CD4-positive, alpha-beta T cell (primary cell): Measurements from ENCODE around the gene ARHGAP26. TPM values are rescaled to one million over a fixed set of nuclear protein-coding genes. Genes with fewer than 3 reads are reported as not detected.

Experiments used
- ATAC-seq: fragments of 200-7000 bp; cut with Tn5 transposase; one replicate; pipeline ENCODE4 v1.10.0; 2022; ENCODE audit warnings: mild to moderate bottlenecking; ENCODE audit not compliant: poor library complexity
- CTCF ChIA-PET: fragments of 350-600 bp; sonication (Branson Sonifier 250); formaldehyde crosslinking; loops from one replicate; lab custom pipeline; 2021; ENCODE audit warnings: antibody characterized with exemption, inconsistent platforms; lab: Charles Lee
- POLR2A ChIA-PET: fragments of 350-600 bp; sonication (Branson Sonifier 250); formaldehyde crosslinking; loops from one replicate; lab custom pipeline; 2021; ENCODE audit warnings: antibody characterized with exemption, inconsistent platforms; lab: Charles Lee
- DNase-seq, 14 experiments: peaks; one replicate each; pipeline ENCODE4 v3.0.0-alpha.2; 2013 to 2020; ENCODE audit warnings: mixed read lengths in 2 of 14
- H3K27ac ChIP-seq, 2 donors: one replicate each; pipeline versions ENCODE4 v1.5.1 to v1.7.0; 2013; ENCODE audit warnings: low read length in 2 of 2, low read depth in 1 of 2, mild to moderate bottlenecking in 1 of 2
- H3K27me3 ChIP-seq, 2 experiments: 1 replicate in 1 of 2; 2 replicates in 1 of 2; pipeline versions ENCODE4 v1.6.1 to v1.7.0; 2013; ENCODE audit warnings: low read length in 2 of 2, control low read depth in 1 of 2, mild to moderate bottlenecking in 1 of 2, moderate library complexity in 1 of 2; ENCODE audit not compliant: insufficient read depth in 2 of 2, control insufficient read depth in 1 of 2
- H3K36me3 ChIP-seq: one replicate; pipeline ENCODE4 v1.6.1; 2013; ENCODE audit warnings: low read length, control low read depth; ENCODE audit not compliant: insufficient read depth
- H3K4me1 ChIP-seq: one replicate; pipeline ENCODE4 v1.6.1; 2013; ENCODE audit warnings: low read length, control low read depth; ENCODE audit not compliant: insufficient read depth
- H3K4me3 ChIP-seq: one replicate; pipeline ENCODE4 v1.5.1; 2013; ENCODE audit warnings: mild to moderate bottlenecking, low read length, moderate library complexity
- H3K9me3 ChIP-seq, 2 experiments: 1 replicate in 1 of 2; 2 replicates in 1 of 2; pipeline versions ENCODE4 v1.6.1 to v1.7.0; 2013; ENCODE audit warnings: low read length in 2 of 2, mild to moderate bottlenecking in 2 of 2, control low read depth in 1 of 2, moderate library complexity in 1 of 2; ENCODE audit not compliant: control insufficient read depth in 1 of 2, insufficient read depth in 1 of 2
- H3K27ac Mint-ChIP-seq: one replicate; pipeline ENCODE4 v1.8.0; 2020; ENCODE audit warnings: mixed read lengths
- H3K27me3 Mint-ChIP-seq: one replicate; pipeline ENCODE4 v1.8.0; 2021; ENCODE audit warnings: mixed read lengths
- H3K36me3 Mint-ChIP-seq: one replicate; pipeline ENCODE4 v1.8.0; 2021; ENCODE audit warnings: low read depth, mixed read lengths
- H3K4me1 Mint-ChIP-seq: one replicate; pipeline ENCODE4 v1.8.0; 2021; ENCODE audit warnings: low read depth, mixed read lengths
- H3K4me3 Mint-ChIP-seq: one replicate; pipeline ENCODE4 v1.8.0; 2020; ENCODE audit warnings: mild to moderate bottlenecking, mixed read lengths
- H3K9me3 Mint-ChIP-seq: one replicate; pipeline ENCODE4 v1.8.0; 2020; ENCODE audit warnings: mixed read lengths
- intact Hi-C, 2 experiments: fragments of 100-400 bp; cut with DNase I in 1 of 2; cut with micrococcal nuclease in 1 of 2; formaldehyde crosslinking; loops; one replicate each; pipeline versions ENCODE4 v1.15.1 to v1.9.0; 2023 to 2025; cut with DNase I, micrococcal nuclease
- total RNA-seq, 174 experiments: library from RNA in 2 of 174; stranded (reverse) in 2 of 174; gene quantifications; one replicate each; pipeline ENCODE4 v1.2.3 and lab custom pipeline; 2021 to 2026
- TF ChIP-seq, protein P1 (sequence below): fragments of 200-600 bp; IDR thresholded peaks from one replicate; pipeline ENCODE4 v1.8.0; 2022; ENCODE audit warnings: antibody characterized with exemption, mild to moderate bottlenecking

ARHGAP26 gene
- total RNA-seq, 2 experiments from 2014 or later: 24.9 to 27.3 TPM

DNA sequence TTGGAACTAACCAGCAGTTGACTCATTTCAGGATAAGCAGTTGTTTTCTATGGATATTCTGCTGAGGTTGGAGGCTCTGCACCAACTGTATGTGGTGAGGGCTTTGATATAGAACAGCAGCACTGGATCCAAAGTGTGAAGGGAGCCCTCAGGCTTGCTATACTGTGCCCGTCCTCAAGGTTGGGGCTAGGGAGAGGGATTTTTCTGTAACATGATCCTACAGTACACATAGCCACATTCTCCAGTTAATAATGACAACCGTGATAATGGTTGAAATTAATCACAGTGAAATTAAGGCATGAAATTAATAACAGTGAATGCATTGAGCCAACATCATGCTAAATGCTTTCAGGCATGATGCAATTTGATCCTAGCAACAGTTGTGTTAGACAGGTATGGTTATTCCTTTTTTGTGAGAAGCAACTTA lies 36.7 kb downstream of the ARHGAP26 start:
- Mint-ChIP-seq H3K9me3 (peaks cover under 1% of the 10 kb centered on the region), H3K27me3 (no peaks in the 10 kb centered on the region), H3K36me3 (no peaks in the 10 kb centered on the region), H3K4me3 (no peak overlapping the region), H3K27ac (no peak overlapping the region), H3K4me1 (peaks cover 37% of the 10 kb centered on the region)
- intact Hi-C loops: no loop called here
- H3K27me3 ChIP-seq: no peaks in the 10 kb centered on the region
- ChIA-PET CTCF (no interaction called here), POLR2A (no interaction called here)
- ATAC-seq: no peak
- H3K27ac ChIP-seq: no peak overlapping the region
- no peaks in the 10 kb centered on the region for H3K36me3 ChIP-seq
- H3K9me3 ChIP-seq: no peaks in the 10 kb centered on the region
- peaks cover 3% of the 10 kb centered on the region for H3K4me1 ChIP-seq
- TF ChIP-seq, protein P1, sequence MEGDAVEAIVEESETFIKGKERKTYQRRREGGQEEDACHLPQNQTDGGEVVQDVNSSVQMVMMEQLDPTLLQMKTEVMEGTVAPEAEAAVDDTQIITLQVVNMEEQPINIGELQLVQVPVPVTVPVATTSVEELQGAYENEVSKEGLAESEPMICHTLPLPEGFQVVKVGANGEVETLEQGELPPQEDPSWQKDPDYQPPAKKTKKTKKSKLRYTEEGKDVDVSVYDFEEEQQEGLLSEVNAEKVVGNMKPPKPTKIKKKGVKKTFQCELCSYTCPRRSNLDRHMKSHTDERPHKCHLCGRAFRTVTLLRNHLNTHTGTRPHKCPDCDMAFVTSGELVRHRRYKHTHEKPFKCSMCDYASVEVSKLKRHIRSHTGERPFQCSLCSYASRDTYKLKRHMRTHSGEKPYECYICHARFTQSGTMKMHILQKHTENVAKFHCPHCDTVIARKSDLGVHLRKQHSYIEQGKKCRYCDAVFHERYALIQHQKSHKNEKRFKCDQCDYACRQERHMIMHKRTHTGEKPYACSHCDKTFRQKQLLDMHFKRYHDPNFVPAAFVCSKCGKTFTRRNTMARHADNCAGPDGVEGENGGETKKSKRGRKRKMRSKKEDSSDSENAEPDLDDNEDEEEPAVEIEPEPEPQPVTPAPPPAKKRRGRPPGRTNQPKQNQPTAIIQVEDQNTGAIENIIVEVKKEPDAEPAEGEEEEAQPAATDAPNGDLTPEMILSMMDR: no peak
- no peak for DNase-seq
- no peak overlapping the region for H3K4me3 ChIP-seq

DNA sequence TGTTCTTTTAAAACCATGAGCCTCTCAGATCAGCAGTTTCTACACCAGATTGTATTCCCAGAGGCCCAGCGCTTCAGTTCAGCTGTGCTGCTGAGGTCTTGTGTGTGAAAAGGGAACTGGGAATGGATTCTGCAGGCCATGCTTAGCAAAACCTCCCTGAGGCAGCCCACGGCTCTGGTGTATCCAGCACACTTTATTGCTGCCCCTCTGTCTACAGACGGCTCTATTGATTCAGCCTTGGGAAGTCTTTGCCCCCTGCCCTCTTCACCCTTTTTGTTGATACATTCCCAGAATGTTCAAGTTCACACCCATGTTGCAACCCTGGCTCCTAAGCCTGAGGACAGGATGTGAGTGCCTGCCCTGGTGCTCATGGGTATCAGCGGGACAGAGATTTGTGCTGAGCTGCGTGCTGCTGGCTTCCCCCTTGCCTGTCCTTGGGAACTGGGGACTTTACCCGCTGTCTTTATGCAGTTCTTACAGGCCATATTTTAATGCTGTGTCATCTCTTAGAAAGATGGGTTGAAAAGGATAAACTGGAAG lies 37.3 kb downstream of the ARHGAP26 start:
- TF ChIP-seq, protein P1: no peak
- ATAC-seq (no peak), DNase-seq (peak in 2 of 14 experiments; percentile 44 to 47)
- Histone ChIP-seq H3K36me3 (no peaks in the 10 kb centered on the region), H3K9me3 (no peaks in the 10 kb centered on the region), H3K27me3 (no peaks in the 10 kb centered on the region), H3K4me1 (peaks cover 2% of the 10 kb centered on the region), H3K27ac (no peak overlapping the region), H3K4me3 (no peak overlapping the region)
- H3K36me3 Mint-ChIP-seq: no peaks in the 10 kb centered on the region
- H3K27me3 Mint-ChIP-seq: no peaks in the 10 kb centered on the region
- ChIA-PET CTCF (no interaction called here), POLR2A (interaction anchor here (1.1 kb wide), 1 partner anchor 37 kb away, joined by 3 read pairs; the partner anchor contains the start of gene ARHGAP26)
- H3K27ac Mint-ChIP-seq: no peak overlapping the region
- H3K9me3 Mint-ChIP-seq: no peaks in the 10 kb centered on the region
- H3K4me1 Mint-ChIP-seq: peaks cover 34% of the 10 kb centered on the region
- intact Hi-C loops: no loop called here
- H3K4me3 Mint-ChIP-seq: no peak overlapping the region

DNA sequence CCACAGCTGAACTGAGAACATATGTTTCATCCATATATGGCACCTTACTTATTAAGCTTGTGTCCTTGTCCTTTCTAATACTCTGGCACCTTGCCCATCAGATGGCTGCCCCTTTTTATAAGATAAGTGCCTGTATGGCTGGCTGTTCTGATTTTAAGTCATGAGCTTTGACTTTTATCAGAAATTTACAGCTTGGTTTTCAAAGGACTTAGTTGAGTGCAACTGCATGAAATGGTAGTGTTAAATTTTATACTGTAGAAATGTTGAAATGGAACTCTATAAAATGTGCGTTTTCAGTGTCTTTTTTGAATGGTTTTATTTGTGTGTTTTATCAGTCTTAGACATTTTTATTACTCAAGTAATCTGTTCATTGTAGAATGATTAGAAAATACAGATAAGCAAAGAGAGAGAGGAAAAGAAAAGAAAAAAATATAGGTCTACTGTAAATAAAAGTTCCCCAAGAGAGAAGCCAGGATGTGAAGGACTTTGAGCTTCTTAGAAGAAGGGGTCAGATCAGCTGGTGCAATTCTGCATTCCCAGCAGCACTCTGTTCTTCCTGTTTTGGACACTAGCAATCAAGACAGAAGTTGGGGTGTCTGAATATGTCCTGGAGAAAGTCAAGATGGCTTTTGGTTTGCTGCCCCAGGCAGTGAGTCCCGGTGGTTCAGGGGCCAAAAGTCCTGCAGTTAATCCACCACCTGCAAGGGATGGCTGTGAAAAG lies 38.9 kb downstream of the ARHGAP26 start:
- ChIA-PET CTCF (interaction anchor here (2.5 kb wide), 1 partner anchor 58 kb away, joined by 6 read pairs; no protein-coding TSS in a partner anchor), POLR2A (interaction anchor here (1.1 kb wide), 1 partner anchor 10 kb away, joined by 3 read pairs; no protein-coding TSS in a partner anchor)
- DNase-seq: no peak
- no peak for ATAC-seq
- intact Hi-C loops: no loop called here
- TF ChIP-seq, protein P1: no peak
- H3K4me3 Mint-ChIP-seq: no peak overlapping the region
- H3K27me3 Mint-ChIP-seq: no peaks in the 10 kb centered on the region
- no peak overlapping the region for H3K4me3 ChIP-seq
- no peak overlapping the region for H3K27ac ChIP-seq
- H3K9me3 ChIP-seq: no peaks in the 10 kb centered on the region
- no peaks in the 10 kb centered on the region for H3K27me3 ChIP-seq
- H3K27ac Mint-ChIP-seq: no peak overlapping the region
- no peaks in the 10 kb centered on the region for H3K36me3 ChIP-seq
- H3K4me1 ChIP-seq: peaks cover 2% of the 10 kb centered on the region
- no peaks in the 10 kb centered on the region for H3K9me3 Mint-ChIP-seq
- no peaks in the 10 kb centered on the region for H3K36me3 Mint-ChIP-seq
- peaks cover 31% of the 10 kb centered on the region for H3K4me1 Mint-ChIP-seq
